ENCODE results near the gene KLC4.

GRCh38 chr6:43055966-43056365 lies 3.5 kb upstream of the KLC4 start:
- TF ChIP-seq CTCF (IDR thresholded peaks at IDR 0.05) (no peak), EP300 (IDR thresholded peaks at IDR 0.05) (no peak), POLR2A (IDR thresholded peaks at IDR 0.05) (no peak), POLR2AphosphoS5 (IDR thresholded peaks at IDR 0.05) (no peak)
